K562 (cell line): Measurements from ENCODE around the gene GAB2. TPM values are rescaled to one million over a fixed set of nuclear protein-coding genes. Genes with fewer than 3 reads are reported as not detected.

Source experiments
- CC2D1A ChIP-seq: fragments of 450-650 bp; IDR thresholded peaks from 2 replicates; pipeline ENCODE4 v1.6.1; 2017; ENCODE audit warnings: mild to moderate bottlenecking
- E2F1 ChIP-seq: sonication (generic); formaldehyde crosslinking; IDR thresholded peaks from 2 replicates; pipeline ENCODE4 v1.8.1; 2023; ENCODE audit warnings: mild to moderate bottlenecking, missing genetic modification reagents, moderate library complexity
- E2F5 ChIP-seq: sonication (generic); formaldehyde crosslinking; IDR thresholded peaks from 2 replicates; pipeline ENCODE4 v1.8.0; 2022; ENCODE audit warnings: mild to moderate bottlenecking, missing genetic modification reagents
- HDAC3 ChIP-seq: fragments of 450-650 bp; IDR thresholded peaks from 2 replicates; pipeline ENCODE4 v1.6.1; 2018; ENCODE audit warnings: borderline replicate concordance, mild to moderate bottlenecking, moderate library complexity; ENCODE audit not compliant: partially characterized antibody
- HLTF ChIP-seq: fragments of 450-650 bp; IDR thresholded peaks from 2 replicates; pipeline ENCODE4 v1.6.1; 2016
- MBD2 ChIP-seq: sonication (generic); IDR thresholded peaks from 2 replicates; pipeline ENCODE4 v1.6.1; 2016; ENCODE audit warnings: low read depth, borderline replicate concordance
- MCM5 ChIP-seq: fragments of 450-650 bp; IDR thresholded peaks from 2 replicates; pipeline ENCODE4 v1.6.1; 2016; ENCODE audit warnings: low read depth
- MEF2A ChIP-seq: IDR thresholded peaks from 2 replicates; pipeline ENCODE4 v1.6.1; 2011; ENCODE audit warnings: low read depth, mild to moderate bottlenecking, low read length, moderate library complexity; ENCODE audit not compliant: control insufficient read depth
- NELFE ChIP-seq: IDR thresholded peaks from 2 replicates; pipeline ENCODE4 v1.6.1; 2011; ENCODE audit warnings: mild to moderate bottlenecking; ENCODE audit not compliant: insufficient read depth, insufficient read length
- PHB ChIP-seq: fragments of 250-450 bp; sonication (Bioruptor Pico); IDR thresholded peaks from 2 replicates; pipeline ENCODE4 v1.5.0; 2021
- RREB1 ChIP-seq: fragments of 250-450 bp; sonication (Bioruptor Pico); IDR thresholded peaks from 2 replicates; pipeline ENCODE4 v1.4.0; 2020
- SRSF3 ChIP-seq: fragments of 200-400 bp; formaldehyde crosslinking; IDR thresholded peaks from 2 replicates; pipeline ENCODE4 v1.6.1; 2016; ENCODE audit warnings: mild to moderate bottlenecking, low read length, moderate library complexity; ENCODE audit not compliant: insufficient read depth
- TEAD2 ChIP-seq: fragments of 450-650 bp; IDR thresholded peaks from 2 replicates; pipeline ENCODE4 v1.6.1; 2016; ENCODE audit warnings: missing genetic modification characterization, control low read depth, missing compliant biosample characterization
- YY1 ChIP-seq, 3 experiments: IDR thresholded peaks; 2 replicates each; pipeline ENCODE4 v1.6.1; 2011; ENCODE audit warnings: low read length in 2 of 3, mild to moderate bottlenecking in 2 of 3, moderate library complexity in 2 of 3, borderline replicate concordance in 1 of 3, control low read depth in 1 of 3, low read depth in 1 of 3; ENCODE audit not compliant: insufficient read depth in 3 of 3, insufficient replicate concordance in 2 of 3, control insufficient read depth in 1 of 3, insufficient read length in 1 of 3; ENCODE audit errors: extremely low read depth in 1 of 3
- polyA plus RNA-seq, 8 experiments: library from polyadenylated mRNA; depleted of rRNA in 4 of 8; stranded (reverse) in 5 of 8; unstranded in 3 of 8; fragments of >200 nt; fragmentation: Nextera tagmentation in 2 of 8; fragmentation: Illumina TruSeq in 1 of 8; extraction: Ambion mirVana in 2 of 8; extraction: Trizol in 1 of 8; gene quantifications; 2 replicates each; pipeline versions ENCODE4 v1.2.1 to v1.2.3, GENCODE V29; 2011 to 2014; ENCODE audit warnings: inconsistent platforms in 1 of 8, missing spikeins in 1 of 8
- total RNA-seq, 7 experiments: library from RNA; depleted of rRNA in 6 of 7; stranded (reverse); fragments of >200 nt in 6 of 7; fragmentation: Illumina TruSeq in 2 of 7; extraction: Trizol in 2 of 7; gene quantifications; 2 replicates each; pipeline versions ENCODE4 v1.2.1 to v1.2.3, GENCODE V29; 2011 to 2021; ENCODE audit warnings: low replicate concordance in 1 of 7
- TF ChIP-seq, protein P1 (sequence below): fragments of 150-350 bp; IDR thresholded peaks from 2 replicates; pipeline ENCODE4 v1.6.1; 2014; ENCODE audit warnings: low read depth, mild to moderate bottlenecking, low read length, borderline replicate concordance

The GAB2 gene
- total and polyA plus RNA-seq, 9 of the 15 experiments (the other 6 are each of a cell fraction or from before 2014, with no cell fraction given), result 2.3 to 35.2 (median 16.1) TPM

- TF ChIP-seq, protein P1, sequence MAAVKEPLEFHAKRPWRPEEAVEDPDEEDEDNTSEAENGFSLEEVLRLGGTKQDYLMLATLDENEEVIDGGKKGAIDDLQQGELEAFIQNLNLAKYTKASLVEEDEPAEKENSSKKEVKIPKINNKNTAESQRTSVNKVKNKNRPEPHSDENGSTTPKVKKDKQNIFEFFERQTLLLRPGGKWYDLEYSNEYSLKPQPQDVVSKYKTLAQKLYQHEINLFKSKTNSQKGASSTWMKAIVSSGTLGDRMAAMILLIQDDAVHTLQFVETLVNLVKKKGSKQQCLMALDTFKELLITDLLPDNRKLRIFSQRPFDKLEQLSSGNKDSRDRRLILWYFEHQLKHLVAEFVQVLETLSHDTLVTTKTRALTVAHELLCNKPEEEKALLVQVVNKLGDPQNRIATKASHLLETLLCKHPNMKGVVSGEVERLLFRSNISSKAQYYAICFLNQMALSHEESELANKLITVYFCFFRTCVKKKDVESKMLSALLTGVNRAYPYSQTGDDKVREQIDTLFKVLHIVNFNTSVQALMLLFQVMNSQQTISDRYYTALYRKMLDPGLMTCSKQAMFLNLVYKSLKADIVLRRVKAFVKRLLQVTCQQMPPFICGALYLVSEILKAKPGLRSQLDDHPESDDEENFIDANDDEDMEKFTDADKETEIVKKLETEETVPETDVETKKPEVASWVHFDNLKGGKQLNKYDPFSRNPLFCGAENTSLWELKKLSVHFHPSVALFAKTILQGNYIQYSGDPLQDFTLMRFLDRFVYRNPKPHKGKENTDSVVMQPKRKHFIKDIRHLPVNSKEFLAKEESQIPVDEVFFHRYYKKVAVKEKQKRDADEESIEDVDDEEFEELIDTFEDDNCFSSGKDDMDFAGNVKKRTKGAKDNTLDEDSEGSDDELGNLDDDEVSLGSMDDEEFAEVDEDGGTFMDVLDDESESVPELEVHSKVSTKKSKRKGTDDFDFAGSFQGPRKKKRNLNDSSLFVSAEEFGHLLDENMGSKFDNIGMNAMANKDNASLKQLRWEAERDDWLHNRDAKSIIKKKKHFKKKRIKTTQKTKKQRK, result no peak
- TF ChIP-seq SRSF3 (no peak), MCM5 (no peak), HLTF (no peak), YY1 (IDR thresholded peaks at IDR 0.05; ENCODE audit: borderline replicate concordance in 1 of 3, control insufficient read depth in 1 of 3, extremely low read depth in 1 of 3, insufficient read depth in 3 of 3, insufficient read length in 1 of 3, insufficient replicate concordance in 2 of 3, low read depth in 1 of 3, low read length in 2 of 3) (peak in 1 of 3 experiments; percentile 15), CC2D1A (no peak), PHB (no peak), E2F5 (no peak), NELFE (no peak), MEF2A (no peak), RREB1 (no peak), TEAD2 (tag) (no peak), HDAC3 (no peak), E2F1 (CRISPR knock-in tag) (no peak), MBD2 (no peak)
Observed at GRCh38 chr11:78414321-78415051, 3.1 kb downstream of the GAB2 start (continued).
